SK-N-SH (cell line): ENCODE data around the gene MINDY3.

ENCODE experiments used
- POLR2AphosphoS5 ChIP-seq: IDR thresholded peaks from 2 replicates; pipeline ENCODE4 v1.6.1; 2012; ENCODE audit warnings: low read depth, low read length
- RAD21 ChIP-seq: IDR thresholded peaks from 2 replicates; pipeline ENCODE4 v1.6.1; 2012; ENCODE audit warnings: mild to moderate bottlenecking, low read length
- RXRA ChIP-seq: IDR thresholded peaks from 2 replicates; pipeline ENCODE4 v1.4.0; 2012; ENCODE audit warnings: low read depth, mild to moderate bottlenecking, borderline replicate concordance
- TAF1 ChIP-seq: IDR thresholded peaks from 2 replicates; pipeline ENCODE4 v1.6.1; 2012; ENCODE audit warnings: low read depth, mild to moderate bottlenecking, low read length, moderate library complexity, borderline replicate concordance
- YY1 ChIP-seq: IDR thresholded peaks from 2 replicates; pipeline ENCODE4 v1.4.0; 2012; ENCODE audit warnings: low read depth, mild to moderate bottlenecking
- TF ChIP-seq, protein P1 (sequence below): fragments of 150-350 bp; IDR thresholded peaks from 2 replicates; pipeline ENCODE4 v1.6.1; 2017; ENCODE audit warnings: antibody characterized with exemption, low read length, low read depth, borderline replicate concordance
- TF ChIP-seq, protein P2 (sequence below): IDR thresholded peaks from 2 replicates; pipeline ENCODE4 v1.4.0; 2012; ENCODE audit warnings: low read depth
- TF ChIP-seq, protein P3 (sequence below): fragments of 200-600 bp; sonication (generic); IDR thresholded peaks from 2 replicates; pipeline ENCODE4 v1.6.1; 2017; ENCODE audit warnings: antibody characterized with exemption, mild to moderate bottlenecking, moderate library complexity
- TF ChIP-seq, protein P4 (sequence below): IDR thresholded peaks from 2 replicates; pipeline ENCODE4 v1.4.0; 2012; ENCODE audit warnings: low read depth, borderline replicate concordance

DNA sequence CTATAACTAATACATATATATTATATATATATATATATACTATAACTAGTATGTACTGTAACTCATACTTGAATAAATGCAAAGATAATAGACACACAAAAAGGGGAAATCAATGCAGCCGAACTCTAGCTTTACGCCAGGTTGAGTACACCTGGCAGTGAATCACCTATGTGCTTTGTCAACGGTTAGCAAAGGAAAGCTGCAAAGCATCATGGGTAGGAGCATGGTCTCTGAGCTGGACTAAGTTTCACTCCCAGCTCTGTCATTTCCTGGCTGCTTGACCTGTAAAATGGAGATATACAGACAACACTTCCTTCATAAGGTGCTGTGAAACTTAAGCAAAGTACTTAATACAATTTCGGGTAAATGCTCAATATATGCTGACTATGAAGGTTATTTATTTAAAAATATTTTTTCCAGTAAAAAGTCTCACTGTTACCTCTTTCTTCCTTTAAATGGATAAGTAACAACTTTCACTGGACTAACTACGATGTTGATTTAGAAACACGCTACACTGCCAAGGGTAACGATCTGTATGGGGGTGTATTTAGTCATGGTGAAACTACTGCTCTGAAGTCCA is 78.8 kb downstream of the MINDY3 start:
- TF ChIP-seq POLR2AphosphoS5 (no peak), RXRA (no peak), YY1 (no peak), TAF1 (no peak), RAD21 (no peak)
- TF ChIP-seq, protein P1, sequence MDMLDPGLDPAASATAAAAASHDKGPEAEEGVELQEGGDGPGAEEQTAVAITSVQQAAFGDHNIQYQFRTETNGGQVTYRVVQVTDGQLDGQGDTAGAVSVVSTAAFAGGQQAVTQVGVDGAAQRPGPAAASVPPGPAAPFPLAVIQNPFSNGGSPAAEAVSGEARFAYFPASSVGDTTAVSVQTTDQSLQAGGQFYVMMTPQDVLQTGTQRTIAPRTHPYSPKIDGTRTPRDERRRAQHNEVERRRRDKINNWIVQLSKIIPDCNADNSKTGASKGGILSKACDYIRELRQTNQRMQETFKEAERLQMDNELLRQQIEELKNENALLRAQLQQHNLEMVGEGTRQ: no peak
- TF ChIP-seq, protein P2, sequence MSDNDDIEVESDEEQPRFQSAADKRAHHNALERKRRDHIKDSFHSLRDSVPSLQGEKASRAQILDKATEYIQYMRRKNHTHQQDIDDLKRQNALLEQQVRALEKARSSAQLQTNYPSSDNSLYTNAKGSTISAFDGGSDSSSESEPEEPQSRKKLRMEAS: no peak
- TF ChIP-seq, protein P3, sequence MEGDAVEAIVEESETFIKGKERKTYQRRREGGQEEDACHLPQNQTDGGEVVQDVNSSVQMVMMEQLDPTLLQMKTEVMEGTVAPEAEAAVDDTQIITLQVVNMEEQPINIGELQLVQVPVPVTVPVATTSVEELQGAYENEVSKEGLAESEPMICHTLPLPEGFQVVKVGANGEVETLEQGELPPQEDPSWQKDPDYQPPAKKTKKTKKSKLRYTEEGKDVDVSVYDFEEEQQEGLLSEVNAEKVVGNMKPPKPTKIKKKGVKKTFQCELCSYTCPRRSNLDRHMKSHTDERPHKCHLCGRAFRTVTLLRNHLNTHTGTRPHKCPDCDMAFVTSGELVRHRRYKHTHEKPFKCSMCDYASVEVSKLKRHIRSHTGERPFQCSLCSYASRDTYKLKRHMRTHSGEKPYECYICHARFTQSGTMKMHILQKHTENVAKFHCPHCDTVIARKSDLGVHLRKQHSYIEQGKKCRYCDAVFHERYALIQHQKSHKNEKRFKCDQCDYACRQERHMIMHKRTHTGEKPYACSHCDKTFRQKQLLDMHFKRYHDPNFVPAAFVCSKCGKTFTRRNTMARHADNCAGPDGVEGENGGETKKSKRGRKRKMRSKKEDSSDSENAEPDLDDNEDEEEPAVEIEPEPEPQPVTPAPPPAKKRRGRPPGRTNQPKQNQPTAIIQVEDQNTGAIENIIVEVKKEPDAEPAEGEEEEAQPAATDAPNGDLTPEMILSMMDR: no peak
- TF ChIP-seq, protein P4, sequence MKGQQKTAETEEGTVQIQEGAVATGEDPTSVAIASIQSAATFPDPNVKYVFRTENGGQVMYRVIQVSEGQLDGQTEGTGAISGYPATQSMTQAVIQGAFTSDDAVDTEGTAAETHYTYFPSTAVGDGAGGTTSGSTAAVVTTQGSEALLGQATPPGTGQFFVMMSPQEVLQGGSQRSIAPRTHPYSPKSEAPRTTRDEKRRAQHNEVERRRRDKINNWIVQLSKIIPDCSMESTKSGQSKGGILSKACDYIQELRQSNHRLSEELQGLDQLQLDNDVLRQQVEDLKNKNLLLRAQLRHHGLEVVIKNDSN: no peak
